Brain pericyte (primary cell): ENCODE data around the gene PNMA8A.
"Not testable (repeated sequence)": the region's sequence is repeated elsewhere in the genome, so short reads cannot be mapped to it uniquely, and the experiment has no call there.

Experiments
- DNase-seq: peaks from one replicate; pipeline ENCODE4 v3.0.0-alpha.2; 2012; ENCODE audit warnings: low read depth, low spot score

PNMA8A gene

GRCh38 chr19:46466536-46467196, 4.7 kb downstream of the PNMA8A start:
- no peak for DNase-seq

- no peak for DNase-seq
Measured at GRCh38 chr19:46463516-46463915, 7.8 kb downstream of the PNMA8A start.

DNA sequence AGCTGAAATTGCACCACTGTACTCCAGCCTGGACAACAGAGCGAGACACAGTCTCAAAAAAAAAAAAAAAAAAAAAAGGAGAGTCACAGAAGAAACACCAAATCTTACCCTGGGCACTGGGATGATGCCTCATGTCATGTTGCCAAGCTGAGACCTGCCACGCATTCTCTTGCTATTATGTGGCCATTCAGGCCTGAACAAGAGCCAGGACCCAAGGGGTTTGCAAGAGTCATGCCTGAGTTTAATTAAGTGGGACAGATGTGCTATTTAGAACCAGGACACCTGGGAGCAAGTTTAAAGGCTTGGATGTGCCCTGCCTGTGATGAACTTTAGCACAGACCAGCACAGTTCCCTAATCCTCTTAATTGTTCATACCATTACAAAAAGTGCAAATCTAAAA, 9.8 kb downstream of the PNMA8A start:
- DNase-seq: no peak

GRCh38 chr19:46460981-46461380, 10.4 kb downstream of the PNMA8A start:
- DNase-seq: no peak

DNA sequence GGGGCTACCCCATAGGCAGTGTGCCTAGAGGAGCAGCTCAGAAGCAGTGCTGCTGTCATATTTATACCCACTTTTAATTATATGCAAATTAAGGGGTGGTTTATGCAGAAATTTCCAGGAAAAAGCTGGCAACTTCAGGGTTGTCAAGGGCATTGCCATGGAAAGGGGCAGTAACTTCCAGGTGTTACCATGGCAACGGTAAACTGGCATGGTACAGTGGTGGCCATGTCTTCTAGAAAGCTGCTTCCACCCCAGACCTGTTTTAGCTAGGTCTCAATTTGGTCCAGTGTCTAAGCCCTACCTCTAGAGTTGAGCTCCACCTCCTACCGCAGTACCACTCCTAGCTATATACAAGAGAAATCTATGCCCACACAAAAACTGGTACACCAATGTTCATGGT, 11.3 kb downstream of the PNMA8A start:
- DNase-seq: no peak

DNA sequence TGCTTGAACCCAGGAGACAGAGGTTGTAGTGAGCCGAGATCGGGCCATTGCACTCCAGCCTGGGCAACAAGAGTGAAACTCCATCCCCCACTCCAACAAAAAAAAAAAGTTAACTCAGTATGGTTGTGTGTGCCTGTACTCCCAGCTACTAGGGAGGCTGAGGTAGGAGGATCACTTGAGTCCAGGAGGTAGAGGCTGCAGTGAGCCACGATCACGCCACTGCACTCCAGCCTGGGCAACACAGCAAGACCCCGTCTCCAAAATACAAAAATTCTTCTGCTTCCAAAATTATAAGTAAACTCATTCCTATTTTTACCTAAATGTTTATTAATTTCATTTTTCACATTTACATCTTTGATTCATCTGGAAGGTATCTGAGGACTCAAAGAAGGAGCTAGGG, 14.4 kb downstream of the PNMA8A start:
- DNase-seq: no peak

DNA sequence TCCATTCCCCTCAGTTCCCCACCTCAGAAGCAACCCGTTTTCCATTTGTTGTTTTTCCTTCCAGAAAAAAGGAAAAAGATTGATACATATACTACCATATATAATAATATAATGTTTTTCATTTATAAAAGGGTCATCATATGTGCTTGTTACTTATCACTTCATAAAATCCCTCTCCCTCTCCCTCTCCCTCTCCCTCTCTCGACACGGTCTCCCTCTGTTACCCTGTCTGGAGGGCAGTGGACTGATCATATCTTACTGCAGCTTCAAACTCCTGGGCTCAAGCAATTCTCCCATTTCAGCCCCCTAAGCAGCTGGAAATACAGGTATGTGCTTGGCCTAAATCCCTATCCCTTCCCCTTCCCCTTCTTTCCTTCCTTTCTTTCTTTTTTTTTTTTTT, 17.1 kb downstream of the PNMA8A start:
- DNase-seq: no peak

- DNase-seq: no peak
Measured at GRCh38 chr19:46453661-46454060, 17.7 kb downstream of the PNMA8A start.

DNA sequence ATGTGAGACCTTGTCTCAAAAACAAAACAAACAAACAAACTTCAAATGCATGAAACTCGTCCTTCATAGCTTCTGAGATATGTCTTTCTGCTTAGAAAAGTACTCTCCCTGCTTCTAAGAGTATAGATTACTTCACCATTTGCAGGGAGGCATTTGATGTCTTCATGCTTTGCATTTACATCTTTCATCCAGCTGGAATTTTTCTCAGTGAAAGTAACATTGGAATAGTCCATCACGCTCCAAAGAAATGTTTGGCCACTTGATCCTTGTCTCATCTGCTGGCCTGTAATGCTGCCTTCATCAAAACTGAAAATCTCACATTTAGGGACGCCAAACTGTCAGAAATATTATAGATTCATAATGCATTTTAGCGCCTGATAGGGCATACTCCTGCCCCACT, 19.2 kb downstream of the PNMA8A start:
- DNase-seq: no peak

- no peak for DNase-seq
Measured at GRCh38 chr19:46451352-46451751, 20.0 kb downstream of the PNMA8A start.

GRCh38 chr19:46450737-46451136, 20.6 kb downstream of the PNMA8A start:
- no peak for DNase-seq

GRCh38 chr19:46449228-46449627, 22.1 kb downstream of the PNMA8A start:
- DNase-seq: no peak

DNA sequence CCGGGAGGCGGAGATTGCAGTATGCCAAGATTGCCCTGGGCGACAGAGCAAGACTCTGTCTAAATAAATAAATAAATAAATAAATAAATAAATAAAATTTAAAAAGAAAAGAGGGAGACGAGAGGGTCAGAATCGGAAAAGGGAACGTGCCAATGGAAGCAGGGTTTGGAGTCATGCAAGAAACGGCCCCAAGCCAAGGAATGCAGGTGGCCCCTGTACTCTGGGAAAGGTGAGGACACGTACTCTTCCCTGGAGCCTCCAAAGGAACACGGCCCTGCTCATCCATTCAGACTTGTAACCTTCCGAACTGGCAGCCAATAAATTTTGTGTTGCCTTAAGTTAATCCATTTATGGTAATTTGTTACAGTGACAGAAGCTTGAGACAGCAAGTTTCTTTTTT, 22.8 kb downstream of the PNMA8A start:
- no peak for DNase-seq

DNA sequence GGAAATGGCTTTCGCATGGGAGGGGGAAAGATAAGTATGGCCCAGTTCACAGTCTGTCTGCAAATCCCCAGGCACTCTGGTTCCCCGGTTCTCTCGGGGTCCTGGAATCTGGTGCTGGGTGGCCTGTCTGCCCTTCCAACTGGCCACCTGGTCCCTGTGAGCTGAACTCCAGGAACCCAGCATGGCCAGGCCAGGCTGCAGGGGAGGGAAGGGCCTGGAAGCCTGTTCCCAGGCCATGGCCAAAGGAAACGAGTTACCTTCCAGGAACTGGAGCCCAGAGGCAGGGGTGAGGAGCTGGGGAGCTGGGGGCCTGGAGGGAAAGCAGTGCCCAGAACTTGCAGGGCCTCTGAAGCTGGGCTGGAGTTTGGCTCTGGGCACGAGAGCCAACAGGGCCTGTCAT, 23.5 kb downstream of the PNMA8A start:
- DNase-seq: no peak

GRCh38 chr19:46447006-46447405, 24.4 kb downstream of the PNMA8A start:
- DNase-seq: no peak

DNA sequence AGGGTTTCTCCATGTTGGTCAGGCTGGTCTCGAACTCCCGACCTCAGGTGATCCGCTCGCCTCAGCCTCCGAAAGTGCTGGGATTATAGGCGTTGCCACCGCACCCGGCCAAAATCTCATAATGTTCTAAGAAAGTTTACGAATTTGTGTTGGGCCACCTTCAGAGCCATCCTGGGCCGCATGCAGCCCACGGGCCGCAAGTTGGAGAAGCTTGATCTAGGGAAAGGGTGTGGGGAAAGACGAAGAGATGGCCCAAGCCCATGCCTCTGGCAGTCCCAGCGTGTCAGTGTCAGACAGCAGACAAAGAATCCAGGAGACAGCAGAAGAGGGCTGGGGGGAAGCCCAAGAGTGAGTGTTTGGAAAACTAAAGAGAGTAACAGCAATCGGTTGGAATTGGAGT, 25.3 kb downstream of the PNMA8A start:
- DNase-seq: no peak

DNA sequence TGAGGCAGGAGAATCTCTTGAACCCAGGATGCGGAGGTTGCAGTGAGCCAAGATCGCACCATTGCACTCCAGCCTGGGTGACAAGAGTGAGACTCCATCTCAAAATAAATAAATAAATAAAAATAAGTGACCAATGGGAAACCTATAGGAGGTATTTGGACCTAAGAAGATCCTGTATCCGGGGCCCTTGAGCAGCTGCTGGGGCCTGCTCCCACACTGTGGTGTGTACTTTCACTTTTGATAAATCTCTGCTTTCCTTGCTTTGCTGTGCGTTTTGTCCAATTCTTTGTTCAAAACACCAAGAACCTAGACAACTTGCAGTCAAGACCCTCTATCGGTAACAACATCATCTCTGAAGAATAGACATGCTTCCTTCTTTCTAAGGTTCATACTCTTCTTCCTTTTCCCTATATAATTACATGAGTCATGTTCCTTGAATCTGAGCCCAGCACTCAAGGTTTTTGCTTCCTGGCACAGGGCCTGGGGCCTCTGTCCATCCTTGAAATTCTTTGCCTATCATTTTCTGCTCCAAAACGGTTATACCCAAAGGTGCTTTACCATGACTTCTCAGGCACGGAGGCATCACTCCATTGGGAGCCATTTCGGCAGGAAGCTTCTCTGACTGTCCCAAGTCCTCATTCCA, 28.4 kb downstream of the PNMA8A start:
- no peak for DNase-seq

DNA sequence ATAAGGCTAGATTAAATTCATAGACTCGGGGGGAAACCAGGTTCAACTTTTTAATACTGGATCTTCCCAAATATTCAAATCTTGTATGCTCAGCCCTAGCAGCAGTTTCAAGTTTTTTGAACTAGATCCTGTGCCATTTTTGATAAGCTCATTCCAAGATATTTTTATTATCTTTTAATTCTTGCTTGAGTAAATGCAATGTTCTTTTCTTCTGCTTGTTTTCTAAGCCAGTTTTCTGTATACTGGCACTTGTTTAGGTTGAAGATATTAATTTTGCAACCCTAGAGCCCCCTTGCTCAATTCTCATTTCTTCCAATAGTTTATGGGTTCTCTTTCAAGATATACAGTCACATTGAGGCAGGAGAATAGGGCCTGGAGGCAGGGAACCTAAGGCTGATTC, 29.5 kb downstream of the PNMA8A start:
- DNase-seq: no peak

GRCh38 chr19:46435689-46436088, 35.7 kb downstream of the PNMA8A start:
- not testable (repeated sequence) for DNase-seq

GRCh38 chr19:46435009-46435408, 36.4 kb downstream of the PNMA8A start:
- no peak for DNase-seq

DNA sequence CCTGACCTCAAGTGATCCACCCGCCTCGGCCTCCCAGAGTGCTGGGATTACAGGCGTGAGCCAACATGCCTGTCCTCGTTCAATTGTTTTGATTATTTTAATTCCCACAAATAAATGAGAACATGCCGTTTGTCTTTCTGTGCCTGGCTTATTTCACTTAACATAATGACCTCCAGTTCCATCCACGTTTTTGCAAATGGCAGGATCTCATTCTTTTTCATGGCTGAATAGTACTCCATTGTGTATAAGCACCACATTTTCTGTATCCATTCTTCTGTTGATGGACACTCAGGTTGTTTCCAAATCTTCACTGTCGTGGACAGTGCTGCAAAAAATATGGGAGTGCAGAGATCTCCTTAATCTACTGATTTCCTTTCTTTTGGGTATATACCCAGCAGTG, 37.9 kb downstream of the PNMA8A start:
- DNase-seq: not testable (repeated sequence)

DNA sequence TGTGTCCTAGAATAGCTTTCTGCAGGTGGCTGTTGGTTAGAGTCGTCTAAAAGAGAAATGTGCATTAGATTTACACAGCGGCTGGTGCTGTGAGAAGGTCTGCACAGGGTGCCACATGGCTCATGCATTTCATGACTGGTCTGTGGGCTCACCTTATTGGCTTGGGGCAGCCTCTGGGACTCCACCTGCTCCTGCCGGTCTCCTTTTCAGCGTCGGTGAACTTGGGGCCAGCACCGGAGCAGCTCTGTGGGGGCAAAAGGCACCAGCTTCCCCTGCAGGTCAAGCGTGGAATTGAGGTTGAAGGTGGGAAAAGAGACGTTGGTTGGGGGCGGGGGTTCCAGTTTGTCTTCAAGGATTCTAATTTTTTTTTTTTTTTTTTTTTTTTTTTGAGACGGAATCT, 39.5 kb downstream of the PNMA8A start:
- DNase-seq: no peak

DNA sequence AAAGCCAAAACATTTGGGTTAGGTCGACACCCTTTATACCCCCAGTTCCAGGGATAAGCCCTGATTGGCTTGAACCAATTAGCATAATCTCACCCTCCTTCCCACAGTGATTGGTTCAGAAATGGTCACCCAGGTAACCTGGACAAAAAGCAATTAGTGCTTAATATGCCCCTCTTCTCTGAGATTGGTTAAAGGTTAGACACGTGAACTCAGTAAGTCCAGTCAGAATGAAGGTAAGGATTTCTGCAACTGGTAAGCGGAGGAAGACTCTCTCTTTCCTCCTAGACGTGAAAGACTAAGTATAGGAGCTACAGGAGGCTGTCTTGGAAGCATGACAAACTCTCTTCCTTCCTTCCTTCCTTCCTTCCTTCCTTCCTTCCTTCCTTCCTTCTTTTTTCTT, 41.4 kb downstream of the PNMA8A start:
- DNase-seq: no peak
